Limb (tissue), 2 donors: ENCODE data around the gene MAPK6.
A peak's percentile ranks its signal among the peaks of the same experiment; 100 is the strongest.
"Not testable (repeated sequence)": the region's sequence is repeated elsewhere in the genome, so short reads cannot be mapped to it uniquely, and the experiment has no call there.

Source experiments
- DNase-seq, 2 donors: peaks; one replicate each; pipeline ENCODE4 v3.0.0-alpha.2; 2016; ENCODE audit errors: extremely low spot score in 2 of 2

Gene MAPK6

DNA sequence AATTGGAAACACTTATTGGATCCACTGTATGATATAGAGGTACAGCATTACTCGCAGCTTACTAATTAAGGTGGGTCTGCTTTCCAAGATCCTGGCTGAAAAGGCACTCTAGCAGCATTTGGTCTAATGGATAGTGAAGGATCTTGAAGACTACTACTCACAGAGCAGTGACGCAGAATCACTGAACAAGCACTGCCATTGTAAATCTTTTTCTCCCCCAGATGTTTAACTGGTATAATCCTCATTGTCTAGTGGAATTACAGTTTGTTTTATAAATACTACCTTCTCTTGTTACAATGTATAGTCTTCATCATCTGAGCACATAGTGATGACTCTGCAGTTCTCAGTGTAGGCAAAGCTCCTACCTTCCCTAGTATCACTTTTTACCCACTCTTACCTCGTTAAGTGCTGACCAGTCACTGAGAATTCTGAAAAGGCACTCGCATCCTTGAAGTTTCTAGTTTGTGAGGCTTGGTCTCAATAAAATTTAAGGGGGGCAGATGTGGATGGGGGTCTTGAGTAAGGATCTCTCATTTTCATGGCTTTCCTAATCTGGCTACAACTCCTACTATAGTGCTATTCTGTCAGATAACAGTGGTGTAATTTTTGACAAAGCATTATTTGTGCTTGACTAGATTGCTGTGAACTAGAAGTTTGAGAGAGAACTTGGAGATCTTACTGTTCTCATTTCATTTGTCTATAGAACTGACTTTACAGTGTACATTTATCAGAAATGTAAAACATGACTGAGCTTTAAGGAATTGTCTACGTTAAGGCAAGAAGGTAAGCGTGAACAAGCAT, 23.2 kb downstream of the MAPK6 start:
- no peak for DNase-seq

DNA sequence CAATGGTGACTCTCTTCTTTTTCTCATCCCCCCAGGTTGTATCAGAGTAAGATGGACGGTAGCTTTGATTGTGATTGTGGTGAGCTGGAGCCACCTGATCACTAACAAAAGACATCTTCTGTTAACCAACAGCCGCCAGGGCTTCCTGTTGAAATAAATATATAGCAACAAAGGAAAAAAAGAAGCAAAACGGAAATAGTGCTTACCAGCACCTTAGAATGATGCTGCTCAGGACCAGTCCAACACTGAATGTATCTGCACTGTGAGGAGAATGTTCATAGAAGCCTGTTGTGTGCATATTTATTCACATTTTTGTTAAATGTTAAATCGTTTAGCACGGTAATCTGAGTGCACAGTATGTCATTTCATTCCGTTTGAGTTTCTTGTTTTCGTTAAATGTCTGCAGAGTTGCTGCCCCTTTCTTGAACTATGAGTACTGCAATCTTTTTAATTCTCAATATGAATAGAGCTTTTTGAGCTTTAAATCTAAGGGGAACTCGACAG, 26.8 kb downstream of the MAPK6 start:
- DNase-seq = not testable (repeated sequence)

DNA sequence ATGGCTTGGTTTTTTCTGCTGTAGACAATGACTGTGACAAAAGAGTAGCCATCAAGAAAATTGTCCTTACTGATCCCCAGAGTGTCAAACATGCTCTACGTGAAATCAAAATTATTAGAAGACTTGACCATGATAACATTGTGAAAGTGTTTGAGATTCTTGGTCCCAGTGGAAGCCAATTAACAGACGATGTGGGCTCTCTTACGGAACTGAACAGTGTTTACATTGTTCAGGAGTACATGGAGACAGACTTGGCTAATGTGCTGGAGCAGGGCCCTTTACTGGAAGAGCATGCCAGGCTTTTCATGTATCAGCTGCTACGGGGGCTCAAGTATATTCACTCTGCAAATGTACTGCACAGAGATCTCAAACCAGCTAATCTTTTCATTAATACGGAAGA, 27.5 kb downstream of the MAPK6 start:
- DNase-seq = not testable (repeated sequence)

DNA sequence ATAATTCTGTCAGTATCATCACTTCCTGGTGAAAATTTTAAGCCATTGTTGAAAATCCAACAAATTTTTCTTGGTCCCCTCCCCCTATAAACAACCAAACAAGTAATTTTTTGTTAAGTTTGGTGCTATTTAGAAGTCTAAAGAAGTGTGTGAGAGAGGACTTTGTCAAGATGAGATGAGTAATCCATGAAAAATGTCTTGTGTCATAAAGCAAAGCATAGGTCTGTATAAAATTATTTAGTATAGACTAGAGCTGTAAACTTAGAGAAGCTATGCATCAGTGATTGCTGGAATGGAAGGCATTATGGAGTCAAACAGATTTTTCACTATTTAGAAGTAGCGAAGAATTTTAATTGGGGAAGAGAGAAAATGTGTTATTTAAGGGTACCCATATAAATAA, 31.4 kb downstream of the MAPK6 start:
- no peak for DNase-seq

DNA sequence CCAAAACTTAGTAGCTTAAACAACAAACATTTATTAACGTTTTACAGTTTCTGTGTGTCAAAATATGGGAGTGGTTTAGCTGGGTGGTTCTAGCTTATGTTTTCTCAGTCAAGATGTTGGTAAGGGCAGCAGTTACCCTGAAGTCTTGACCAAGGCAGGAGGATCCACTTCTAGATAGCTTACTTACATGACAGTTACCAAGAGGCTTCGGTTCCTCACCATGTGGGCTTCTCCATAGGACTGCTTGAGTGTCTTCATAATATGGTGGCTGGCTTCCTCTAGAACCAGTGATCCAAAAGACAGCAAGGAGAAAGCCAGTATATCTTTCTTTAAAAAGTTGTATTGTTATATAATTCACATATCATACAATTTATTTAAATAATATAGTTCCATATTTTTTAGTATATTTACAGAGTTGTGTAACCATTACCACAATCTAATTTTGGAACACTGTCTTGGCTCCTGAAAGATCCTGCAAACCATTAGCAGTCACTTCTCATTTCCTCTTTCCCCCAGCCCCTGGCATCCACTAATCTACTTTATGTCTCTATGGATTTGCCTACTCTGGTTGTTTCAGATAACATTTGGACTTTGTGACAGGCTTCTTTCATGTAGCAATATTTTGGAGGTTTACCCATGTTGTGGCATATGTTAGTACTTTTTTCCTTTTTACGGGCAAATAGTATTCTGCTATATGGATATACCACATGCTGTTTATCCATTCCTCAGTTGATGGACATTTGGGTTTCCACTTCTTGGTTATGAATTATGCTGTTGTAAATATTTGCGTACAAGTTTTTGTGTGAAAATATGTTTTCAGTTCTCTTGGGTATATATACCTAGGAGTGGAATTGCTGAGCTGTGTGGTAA, 33.3 kb downstream of the MAPK6 start:
- DNase-seq = no peak

DNA sequence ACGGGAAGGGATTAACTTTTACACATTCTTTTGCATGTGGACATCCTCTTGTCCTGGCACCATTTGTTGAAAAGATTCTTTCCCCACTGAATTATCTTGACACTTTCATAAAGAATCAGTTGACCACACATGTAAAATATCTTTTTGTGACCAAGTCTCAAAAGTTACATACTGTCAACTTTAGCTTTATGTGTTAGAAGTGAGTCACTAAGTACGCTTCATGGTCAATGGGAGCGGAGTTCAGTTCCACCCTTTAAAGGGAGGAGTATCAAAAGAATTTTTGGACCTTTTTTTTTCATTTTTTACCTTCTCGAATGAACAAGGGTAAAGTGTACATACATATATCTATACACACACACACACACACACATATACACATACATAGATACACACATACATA, 35.4 kb downstream of the MAPK6 start:
- no peak for DNase-seq

DNA sequence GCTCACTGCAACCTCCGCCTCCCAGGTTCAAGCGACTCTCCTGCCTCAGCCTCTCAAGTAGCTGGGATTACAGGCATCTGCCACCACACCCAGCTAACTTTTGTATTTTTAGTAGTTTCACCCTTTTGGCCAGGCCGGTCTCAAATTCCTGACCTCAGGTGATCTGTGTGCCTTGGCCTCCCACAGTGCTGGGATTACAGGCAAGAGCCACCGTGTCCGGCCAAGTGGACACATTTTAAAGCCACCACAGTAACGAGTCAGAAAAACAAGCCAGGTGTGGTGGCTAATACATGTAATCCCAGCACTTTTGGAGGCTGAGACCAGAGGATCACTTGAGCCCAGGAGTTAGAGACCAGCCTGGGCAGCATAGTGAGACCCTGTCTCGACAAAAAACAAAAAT, 35.8 kb downstream of the MAPK6 start:
- DNase-seq = not testable (repeated sequence)

DNA sequence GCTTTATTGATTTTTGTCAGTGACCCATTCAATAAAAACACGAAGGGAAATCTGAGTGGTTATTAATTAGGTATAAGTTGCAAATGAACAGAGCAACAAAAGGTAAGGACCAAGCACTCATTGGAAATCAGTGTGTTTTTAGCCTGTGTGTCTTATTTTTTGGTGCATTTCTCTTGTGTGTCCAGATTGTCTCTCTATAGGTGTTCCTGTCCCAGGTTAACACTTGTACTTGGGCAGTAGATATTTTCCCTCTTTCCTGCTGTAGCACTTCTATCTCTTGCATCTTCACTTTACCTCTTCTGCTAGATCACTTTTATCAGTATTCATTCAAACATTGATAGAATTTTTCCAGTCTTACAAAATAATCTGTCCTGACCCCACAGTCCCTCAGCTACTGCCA, 37.0 kb downstream of the MAPK6 start:
- no peak for DNase-seq

DNA sequence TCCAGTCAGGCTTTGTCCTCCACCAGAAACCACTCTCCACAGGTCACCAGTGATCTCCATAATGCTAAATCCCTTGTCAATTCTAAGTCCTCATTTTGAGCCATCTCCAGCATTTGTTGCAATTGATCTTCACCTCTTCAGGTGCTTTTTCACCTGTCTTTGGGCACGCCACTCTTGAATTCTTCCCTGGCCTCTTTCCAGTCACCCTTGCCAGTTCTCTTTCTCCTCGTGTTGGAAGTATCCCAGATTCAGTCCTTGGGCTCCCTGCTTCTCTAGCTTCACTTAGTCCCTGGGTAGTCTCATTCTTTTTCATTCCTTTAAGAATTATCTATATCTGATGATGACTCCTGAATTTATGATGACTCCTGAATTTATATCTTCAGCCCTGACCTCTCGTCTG, 37.5 kb downstream of the MAPK6 start:
- DNase-seq = no peak

DNA sequence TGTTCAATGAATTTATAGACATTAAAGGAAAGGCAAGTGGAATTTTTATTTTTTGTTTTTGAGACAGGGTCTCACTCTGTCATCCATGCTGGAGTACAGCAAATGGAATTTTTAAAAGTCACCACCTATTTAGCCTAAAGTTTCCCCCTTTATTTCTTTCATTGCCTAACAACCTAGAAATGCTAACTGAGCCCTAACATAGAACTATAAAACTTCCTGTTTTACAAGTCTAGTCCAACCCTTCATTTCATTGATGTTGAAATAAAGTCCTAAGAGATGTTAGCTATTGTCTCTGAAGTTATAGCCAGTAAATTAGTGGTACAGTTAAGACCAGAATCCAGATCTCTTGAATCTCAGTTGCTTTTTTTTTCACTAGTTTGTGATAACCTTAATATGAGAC, 39.0 kb downstream of the MAPK6 start:
- no peak for DNase-seq

DNA sequence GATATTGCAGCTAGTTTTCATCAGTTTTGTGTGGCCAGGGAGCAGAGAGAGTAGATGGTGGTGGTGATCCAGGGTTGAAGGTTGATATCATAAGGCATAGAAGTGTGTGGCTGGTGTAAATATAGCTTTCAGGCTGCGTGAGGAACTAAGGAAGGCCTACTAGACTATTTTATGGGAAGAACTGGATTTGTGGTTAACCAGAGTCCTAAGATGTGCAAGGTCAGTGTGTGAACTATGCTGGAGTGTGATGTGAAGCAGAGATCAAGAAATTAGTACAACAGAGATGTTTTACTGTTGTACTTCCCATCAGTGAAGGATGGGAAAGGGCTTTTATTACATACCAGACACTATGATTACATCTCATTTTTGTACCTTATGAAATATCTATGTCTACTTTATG, 41.5 kb downstream of the MAPK6 start:
- DNase-seq = no peak

DNA sequence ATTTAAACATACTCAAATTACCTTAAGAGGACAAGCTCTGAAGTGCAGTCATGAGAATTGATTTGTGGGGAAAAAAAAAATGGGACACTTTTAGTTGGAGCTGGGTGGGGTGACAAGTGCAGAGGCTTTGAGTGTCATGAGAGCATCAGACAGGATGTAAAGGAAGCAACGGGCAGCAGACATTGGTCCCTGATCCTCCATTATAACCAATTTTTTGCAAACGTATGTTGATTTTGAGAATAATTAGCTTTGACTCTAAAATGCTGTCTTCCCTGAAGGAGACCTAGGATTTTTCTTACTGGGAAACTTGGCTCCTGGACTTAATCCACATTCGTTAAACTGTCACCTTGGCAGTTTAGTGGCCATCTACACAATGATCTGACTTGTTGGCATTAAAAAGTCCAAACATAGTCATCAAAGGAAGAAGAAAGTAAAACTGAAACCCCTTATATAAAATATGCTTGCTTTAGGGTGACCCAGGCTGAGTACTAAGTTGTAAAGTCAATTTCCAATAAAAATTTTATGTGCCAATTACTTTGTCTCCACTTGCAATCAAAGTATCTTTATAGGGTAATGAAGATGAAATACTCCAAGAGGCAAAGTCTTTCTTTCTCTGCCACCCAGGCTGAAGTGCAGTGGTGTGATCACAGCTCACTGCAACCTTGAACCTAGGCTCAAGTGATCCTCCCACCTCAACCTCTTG, 48.0 kb downstream of the MAPK6 start:
- DNase-seq = no peak

DNA sequence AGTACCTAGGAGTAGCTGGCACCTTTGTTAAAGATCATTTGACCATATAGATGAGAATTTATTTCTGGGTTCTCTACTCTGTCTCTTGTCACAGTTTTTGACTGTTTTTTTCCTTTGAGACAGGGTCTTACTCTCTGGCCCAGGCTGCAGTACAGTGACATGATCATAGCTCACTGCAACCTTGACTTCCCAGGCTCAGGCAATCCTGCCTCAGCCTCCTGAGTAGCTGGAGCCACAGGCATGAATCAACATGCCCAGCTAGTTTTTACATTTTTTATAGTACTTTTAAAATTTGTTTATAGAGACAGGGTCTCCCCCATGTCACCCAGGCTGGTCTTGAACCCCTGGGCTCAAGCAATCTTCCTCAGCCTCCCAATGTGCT, 48.5 kb downstream of the MAPK6 start:
- DNase-seq = no peak

DNA sequence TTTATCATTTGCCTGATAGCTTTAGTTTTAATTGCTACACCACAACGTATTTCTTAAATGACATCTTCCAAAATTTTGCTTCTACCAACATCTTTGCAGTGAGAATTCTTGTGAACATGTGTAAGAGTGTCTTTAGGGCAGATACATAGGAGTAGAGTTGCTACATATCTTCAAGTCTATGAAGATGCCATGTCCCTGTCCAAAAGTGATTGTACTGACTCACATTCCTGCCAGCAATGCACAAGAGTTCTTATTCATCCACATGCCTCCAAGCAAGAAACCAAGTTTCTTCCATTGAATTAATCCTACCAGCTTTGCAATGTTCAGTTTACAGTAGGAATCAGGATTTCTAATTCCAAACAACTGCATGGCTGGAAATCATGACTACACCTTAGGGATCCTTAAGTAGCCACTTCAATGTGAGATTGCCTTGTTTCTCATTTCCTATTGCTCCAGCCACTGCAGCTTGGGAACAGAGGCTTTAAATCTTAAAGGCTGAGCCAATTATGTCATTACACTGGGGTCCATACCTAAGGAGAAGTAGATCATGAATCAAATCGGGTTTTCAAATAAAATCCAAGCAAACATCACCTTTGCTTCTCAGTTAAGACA, 49.1 kb downstream of the MAPK6 start:
- no peak for DNase-seq

DNA sequence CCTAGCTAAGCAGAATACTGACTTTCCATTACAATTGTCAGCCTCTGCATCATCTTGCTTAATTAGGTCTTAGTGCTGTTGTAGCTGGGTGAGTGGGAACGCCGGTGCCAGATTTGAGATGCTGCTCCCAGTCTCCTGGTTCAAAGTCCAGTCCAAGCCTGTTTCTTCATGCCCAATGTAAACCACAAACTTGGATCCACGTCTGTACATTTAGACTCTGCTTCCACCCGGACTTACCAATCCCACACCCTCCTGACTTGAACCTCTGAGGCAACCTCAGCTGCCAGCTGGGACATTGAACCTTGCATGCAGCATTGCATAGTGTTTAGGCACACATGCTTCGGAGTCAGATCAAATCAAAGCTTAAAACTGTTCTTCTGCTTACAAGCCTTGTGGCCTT, 50.5 kb downstream of the MAPK6 start:
- DNase-seq = no peak

DNA sequence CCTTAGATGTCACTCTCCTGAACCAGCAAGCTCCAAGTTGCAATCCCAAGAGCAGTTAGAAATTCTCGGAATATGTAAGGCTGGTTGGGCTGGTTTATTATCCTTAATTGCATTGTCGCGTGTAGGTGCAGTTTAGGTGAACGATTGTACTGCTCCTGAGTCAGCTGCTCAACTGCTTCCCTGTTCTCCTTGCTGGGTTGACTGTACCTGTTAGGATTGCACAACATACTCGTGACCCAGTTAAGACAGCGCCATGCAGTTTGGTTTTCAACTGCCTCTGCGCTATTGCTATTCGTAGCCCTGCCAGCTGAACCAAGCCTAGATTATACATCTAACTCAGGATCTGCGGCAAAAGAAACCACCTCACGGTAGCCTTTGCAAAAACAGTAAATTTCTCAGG, 52.6 kb downstream of the MAPK6 start:
- DNase-seq = no peak

DNA sequence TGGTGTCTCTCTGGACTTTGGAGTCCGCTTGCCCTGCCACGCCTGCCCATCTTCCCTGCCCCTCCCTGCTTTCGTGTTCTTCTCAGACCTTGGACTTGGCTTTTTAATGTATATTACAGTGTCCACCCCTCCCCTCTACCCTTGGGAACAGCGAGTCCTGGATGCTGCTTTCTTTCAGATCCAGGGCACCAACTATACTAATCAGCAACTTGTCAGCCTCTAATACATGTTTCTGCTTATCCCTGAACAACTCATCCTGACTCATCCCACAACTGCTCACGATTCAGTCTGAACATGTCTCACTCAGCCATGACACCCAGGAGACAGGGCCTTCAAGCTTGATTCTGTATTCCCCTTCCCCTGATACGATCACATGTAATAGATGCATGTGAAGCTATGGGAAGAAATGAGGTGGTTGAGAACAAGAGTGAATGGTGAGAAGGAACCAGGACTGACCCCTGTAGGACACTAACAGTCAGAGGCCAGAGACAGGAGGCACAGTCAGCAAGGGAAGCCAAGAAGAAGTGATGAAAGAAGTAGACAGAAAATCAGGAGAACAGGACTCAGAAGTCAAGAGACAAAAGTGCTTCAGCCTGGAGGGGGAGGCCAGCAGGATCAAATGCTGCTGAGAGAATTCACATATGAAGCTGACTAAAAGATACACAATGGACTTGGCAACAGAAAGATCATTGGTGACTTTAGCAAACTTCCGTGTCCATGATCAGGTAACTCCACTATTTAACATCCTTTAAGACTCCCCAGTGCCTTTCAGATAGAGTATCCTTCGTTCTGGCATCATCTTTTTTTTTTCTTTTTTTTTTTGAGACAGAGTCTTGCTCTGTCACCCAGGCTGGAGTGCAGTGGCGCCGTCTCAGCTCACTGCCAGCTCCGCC, 58.1 kb downstream of the MAPK6 start:
- no peak for DNase-seq

DNA sequence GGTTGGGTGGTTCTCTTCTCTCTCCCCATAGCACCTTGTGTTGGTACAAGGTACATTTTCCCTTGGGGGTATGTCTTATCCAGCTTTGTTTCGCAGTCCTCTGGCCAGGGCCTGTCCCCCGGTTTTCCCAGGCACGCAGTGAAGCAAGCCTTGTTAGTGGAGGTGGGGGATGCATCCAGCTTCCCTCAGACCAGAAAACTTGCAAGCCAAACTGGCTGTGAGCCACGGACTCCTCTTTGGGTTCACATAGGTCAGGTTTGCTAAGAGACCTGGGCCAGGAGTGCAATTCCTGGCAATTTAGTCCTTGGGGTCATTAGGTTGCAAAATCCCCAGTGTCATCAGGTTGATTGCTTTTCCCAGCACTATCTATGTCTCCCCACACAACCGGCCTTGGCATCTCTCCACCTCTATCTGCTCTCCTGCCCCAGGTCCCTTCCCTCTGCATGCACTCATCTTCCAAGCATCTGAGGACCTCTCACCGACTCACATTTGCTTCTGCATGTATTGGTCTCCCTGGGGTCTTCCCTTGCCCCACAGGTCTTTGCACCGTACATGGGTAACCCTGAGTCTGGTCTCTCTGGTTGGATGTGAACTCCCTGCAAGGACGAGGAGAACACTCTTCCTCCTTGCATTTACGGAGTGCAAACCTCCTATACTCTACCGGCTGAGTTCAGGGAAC, 59.3 kb downstream of the MAPK6 start:
- DNase-seq = no peak

DNA sequence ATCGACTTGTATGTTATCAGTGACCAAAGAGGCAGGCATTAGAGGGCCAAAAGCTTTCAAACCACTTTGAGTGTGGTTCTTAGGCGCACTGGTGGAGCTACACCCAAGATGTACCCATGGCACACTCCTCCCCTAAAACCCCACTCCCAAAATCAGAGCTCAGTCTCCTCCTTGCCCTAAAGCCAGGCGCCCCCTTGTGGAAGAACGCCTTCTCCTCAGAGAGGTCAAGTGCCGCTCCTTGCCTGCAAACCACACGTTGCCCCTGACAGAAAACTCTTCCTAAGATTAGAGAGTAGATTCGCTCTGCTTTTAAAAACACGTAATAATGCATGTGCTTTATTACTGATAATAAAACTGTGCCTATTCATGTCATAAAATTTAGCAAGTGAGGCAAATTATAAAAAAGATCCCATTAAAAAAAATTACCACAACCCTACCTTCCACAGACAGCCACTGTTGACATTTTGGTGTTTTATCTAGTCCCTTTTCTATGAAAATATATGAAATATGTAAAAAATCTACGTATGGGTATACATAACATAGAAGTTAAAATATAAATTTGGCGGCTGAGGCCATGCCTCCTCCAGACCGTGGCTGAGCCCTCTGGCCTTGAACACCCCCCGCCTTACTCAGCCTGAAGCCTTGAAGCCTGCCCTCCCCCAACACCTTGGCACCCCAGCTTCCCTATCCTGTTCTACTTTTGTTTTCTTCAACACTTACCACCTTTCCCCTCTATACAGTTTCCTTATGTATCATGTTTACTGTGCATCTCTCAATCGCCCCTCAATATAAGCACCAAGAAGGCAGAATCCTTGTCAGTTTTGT, 60.1 kb downstream of the MAPK6 start:
- peak; percentile 27 to 74 for DNase-seq
